ENCODE results near the gene LAYN. TPM values are rescaled to one million over a fixed set of nuclear protein-coding genes. Genes with fewer than 3 reads are reported as not detected.

Gene LAYN
- polyA plus RNA-seq, 3 donors, result 2.0 to 13.4 (median 4.9) TPM

DNA sequence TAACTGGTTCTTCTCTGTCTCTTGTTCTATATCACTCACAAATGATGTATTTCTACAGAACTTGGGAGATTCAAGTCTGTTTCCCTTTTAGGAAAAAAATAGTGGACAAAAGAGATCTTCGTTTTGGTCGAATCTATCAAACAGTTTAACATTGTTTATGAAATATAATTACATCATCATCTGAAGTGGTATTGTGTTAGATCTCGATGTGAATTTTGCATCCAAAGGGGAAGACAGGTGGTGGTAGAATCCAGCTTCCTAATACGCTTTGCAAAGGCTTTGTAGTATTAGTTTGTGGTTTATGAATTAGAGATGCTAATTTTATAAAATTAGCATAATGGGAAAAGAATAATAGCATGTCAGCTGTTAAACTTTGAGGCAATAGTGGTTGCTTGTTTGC is 65.2 kb downstream of the LAYN start:
- no peak overlapping the region for H3K27ac ChIP-seq (ENCODE audit: low read depth, low read length)
- 26 to 38% (median 36%) methylated on average over 4 of the region's 4 CpGs for WGBS, 3 donors

DNA sequence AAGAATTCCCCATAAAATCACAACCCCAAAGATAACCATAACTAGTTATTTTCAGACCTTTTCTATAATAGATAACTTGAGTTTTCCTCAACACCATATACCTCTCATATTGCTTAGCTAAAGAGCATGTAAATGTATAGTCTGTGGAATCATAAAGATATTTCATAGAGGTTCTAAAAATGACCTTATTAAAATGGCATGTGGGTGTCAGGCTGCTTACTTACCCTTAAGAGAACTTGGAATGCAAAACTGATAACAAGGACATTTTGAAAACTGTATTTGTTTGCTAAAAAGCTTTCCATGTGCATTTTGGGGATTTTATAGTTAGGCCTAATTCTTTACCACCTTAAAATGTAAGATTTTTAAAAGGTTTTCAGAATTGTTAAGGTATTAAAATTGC is 66.5 kb downstream of the LAYN start:
- no peak overlapping the region for H3K27ac ChIP-seq (ENCODE audit: low read depth, low read length)

- H3K27ac ChIP-seq (ENCODE audit: low read depth, low read length), result no peak overlapping the region
- WGBS, 3 donors, result 79 to 86% (median 79%) methylated on average over 3 of the region's 3 CpGs
Observed at GRCh38 chr11:111607751-111608150, 67.2 kb downstream of the LAYN start.

Other genes with a start within 250 kb of the LAYN start
- 1 to 10 TPM in 2 of 3 donors, under 1 TPM in 1; 0.85 to 3.3 (median 1.5) TPM for gene POU2AF3, start 242.2 kb upstream of the LAYN start, polyA plus RNA-seq
- under 1 TPM in 2 of 3 donors, not detected in 1; 0.51 to 0.55 TPM for gene POU2AF1, start 161.4 kb upstream of the LAYN start, polyA plus RNA-seq
- not detected for gene BTG4, start 28.3 kb upstream of the LAYN start, polyA plus RNA-seq
- not detected for gene HOATZ, start 25.9 kb upstream of the LAYN start, polyA plus RNA-seq
- 10 to 100 TPM in 2 of 3 donors, 1 to 10 TPM in 1; 7.8 to 58.7 (median 15.7) TPM for gene SIK2, start 61.7 kb downstream of the LAYN start, polyA plus RNA-seq
- gene PPP2R1B, start 225.7 kb downstream of the LAYN start, polyA plus RNA-seq, result 10 to 100 TPM; 12.1 to 75.3 (median 18.8) TPM

All from adipose tissue (tissue), 3 donors.